HG03039 (cell line): Measurements from ENCODE around the gene C1QL4.

Experiments used
- ATAC-seq: cut with Tn5 transposase; IDR thresholded peaks from one replicate; pipeline ENCODE4 v1.9.1; 2021; ENCODE audit warnings: mild to moderate bottlenecking, moderate library complexity; ENCODE audit not compliant: unreplicated experiment

The C1QL4 gene

DNA sequence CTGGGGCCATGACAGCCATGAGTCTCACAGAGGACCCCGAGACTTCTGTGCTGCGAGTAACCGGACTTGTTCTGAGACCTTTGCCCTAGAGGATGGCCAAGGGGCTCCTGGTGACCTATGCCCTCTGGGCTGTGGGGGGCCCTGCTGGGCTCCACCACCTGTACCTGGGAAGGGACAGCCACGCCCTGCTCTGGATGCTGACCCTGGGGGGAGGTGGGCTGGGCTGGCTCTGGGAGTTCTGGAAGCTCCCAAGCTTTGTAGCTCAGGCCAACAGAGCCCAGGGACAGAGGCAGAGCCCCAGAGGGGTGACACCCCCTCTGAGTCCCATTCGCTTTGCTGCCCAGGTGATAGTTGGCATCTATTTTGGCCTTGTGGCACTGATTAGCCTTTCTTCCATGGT, 11.8 kb upstream of the C1QL4 start:
- ATAC-seq = no peak

DNA sequence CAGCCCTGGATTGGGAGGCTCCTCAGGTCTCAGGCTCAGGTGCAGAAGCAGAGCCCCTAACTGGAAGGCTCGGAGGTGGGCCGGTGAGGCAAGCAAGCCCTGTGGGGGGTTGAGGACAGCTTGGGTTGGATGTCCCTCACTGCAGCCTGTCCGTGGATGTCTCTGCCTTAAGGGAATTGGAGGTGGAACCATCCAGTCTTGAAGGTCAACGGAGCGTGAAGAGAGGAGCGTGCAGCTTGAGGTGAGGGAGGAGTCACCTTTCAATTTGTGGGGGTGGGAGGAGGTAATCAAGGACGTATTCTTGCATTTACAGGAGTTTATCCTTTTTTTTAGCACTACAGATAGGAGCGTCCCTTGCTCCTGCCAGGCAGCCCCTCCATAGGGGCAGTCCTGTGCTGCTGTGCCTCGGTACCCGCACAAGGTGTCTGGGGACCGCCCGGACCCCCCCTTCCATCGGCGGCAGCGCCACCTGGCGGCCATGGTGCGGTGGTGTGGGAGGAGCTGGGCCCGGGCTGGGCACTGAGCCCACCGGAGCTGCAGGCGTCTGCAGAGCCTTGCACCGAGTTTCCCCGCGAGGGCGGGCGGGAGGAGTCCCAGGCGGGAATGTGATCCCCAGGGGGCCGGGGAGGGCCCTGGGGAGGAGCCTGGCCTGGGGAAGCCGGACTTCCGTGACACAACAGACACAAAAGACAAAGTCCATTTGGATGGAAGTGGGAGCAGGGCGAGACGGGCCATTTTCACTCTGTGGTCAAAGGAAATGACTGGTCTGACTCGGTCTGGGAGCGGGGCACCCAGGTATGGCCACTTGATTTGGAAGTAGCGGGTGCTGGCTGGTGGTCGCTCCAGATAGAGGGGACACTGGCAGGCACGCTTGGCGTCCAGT, 10.6 kb upstream of the C1QL4 start:
- ATAC-seq = no peak

DNA sequence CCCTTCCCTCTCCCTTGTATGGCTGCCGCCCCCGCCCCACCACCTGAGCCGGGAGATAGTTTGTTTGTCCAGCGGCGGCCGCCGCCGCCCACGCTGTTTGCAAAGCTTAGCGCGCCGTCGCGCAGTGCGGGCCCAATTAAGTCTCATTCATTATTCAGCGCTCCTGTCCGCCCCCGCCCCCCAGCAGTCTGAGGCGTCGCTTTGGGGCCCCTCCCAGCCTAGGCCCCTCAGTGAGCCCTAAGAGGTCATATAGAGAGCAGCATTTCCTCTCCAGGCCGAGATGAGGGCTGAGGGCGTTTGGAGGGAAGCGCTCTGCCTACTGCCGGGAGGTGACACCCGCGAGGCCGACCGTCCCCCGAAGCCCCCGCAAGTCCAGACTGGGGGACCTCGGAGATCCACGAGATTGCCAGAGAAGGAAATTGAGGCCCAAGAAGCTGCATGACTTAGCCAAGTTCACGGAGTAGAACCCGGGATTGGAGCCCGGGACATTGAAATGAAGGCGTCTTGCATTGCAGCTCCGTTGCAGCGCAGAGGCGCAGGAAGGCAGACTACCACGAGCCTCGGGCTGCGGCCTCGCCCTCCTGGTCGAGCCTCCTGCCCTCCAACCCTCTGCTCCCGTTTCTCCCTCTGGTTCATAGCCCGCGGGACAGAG, 9.8 kb upstream of the C1QL4 start, which contains the start of gene DNAJC22:
Gene DNAJC22 (plus strand): TSS at position 230 of the 652 bp plus-strand sequence. CDS start 1,985 bp downstream, outside the sequence.
- ATAC-seq = no peak

DNA sequence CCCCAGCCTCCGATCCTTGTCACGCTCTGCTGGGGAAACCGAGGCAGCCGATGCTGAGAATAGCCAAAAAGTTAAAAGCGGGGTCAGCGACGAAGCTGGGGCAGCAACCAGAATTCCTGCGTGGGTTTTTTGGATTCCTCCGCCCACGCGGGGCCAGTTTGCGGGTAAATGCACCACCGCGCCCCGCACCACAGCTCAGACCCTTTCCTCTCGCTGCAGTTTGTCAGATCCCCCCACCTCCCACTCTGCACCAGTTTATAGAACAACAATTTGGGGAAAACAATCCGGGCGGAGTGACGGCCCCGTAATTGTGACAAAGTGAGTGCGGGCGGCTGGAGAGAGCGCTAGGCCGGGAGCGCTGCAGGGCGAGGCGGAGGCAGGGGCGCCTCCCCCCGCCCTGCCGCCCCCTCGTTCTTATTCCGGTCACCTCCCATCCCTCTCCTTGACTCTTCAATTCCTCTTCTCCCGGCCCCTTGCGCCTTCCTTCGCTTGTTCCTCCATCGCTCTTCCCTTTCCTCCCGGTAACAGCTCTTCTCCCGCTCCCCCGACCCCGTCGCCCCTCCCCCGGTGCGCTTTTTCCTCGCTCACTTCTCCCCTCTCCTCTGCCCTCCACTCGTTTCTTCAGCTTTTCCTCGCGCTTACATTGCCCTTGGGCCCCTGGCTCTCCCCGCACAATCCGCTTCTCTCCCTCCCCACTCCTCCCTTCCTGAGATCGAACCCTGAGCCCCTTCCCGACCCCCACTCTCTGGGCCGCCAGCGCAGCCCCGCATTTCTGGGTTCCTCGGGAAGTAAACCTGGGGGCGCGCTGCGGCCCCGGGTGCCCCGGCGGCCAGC, 9.1 kb upstream of the C1QL4 start:
- ATAC-seq = no peak

DNA sequence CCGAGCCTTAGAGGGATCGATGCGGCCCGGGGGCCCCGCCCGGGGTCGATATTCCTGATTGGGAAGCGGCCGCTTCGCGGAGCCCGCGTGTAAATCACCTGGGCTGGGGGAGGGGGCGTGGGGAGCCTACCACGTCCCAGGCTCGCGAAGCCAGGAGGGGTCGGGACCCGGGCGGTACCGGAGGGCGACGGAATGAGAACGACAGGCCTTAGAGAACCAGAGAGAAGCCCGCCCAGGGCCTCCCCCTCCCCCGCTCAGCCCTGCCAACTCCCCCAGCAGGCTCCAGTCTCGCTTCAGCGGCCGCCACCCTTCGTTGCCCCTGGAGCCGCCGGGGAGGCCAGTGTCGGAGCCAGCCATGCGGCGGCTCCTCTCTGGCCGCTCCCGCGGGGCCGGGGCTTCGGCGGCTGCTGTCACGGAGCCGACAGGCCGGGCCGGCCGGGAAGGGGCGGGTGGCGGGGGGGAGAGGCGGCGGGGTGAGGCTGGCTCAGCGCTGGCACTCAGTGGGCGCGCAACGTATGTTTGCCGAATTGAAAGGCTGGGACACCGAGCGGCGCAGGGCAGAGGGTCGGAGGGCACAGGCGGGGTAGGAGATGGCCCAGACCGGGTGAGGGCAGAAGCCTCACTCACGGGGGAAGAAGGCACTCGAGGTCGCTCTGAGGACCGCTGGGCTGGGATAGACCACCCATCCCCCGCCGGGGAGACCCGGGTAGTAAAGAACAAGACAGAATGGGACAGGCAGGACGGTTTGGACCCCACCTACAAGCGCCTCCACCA, 8.2 kb upstream of the C1QL4 start:
- no peak for ATAC-seq

DNA sequence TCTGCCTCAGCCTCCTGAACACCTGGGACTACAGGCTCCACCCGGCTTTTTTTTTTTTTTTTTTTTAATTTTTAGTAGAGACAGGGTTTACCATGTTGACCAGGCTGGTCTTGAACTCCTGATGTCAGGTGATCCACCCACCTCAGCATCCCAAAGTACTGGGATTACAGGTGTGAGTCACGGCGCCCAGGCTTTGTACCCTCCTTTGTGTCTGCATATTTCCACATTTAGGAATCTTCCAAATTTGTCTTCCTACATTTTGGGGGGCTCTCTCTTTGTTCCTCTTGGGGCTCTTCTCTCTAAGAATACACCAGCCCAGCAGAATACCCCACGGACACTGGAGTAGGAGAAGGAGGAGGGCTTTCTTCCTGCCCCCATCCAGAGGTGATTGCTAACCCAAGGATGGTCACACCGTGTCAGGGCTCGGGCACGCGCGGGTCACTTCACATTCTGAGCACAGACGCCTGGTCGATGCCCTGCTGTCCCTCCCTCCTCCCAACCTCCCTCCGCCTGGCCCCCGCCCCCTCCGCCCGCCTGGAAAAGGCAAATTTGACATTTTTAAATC, 7.6 kb upstream of the C1QL4 start:
- no peak for ATAC-seq

DNA sequence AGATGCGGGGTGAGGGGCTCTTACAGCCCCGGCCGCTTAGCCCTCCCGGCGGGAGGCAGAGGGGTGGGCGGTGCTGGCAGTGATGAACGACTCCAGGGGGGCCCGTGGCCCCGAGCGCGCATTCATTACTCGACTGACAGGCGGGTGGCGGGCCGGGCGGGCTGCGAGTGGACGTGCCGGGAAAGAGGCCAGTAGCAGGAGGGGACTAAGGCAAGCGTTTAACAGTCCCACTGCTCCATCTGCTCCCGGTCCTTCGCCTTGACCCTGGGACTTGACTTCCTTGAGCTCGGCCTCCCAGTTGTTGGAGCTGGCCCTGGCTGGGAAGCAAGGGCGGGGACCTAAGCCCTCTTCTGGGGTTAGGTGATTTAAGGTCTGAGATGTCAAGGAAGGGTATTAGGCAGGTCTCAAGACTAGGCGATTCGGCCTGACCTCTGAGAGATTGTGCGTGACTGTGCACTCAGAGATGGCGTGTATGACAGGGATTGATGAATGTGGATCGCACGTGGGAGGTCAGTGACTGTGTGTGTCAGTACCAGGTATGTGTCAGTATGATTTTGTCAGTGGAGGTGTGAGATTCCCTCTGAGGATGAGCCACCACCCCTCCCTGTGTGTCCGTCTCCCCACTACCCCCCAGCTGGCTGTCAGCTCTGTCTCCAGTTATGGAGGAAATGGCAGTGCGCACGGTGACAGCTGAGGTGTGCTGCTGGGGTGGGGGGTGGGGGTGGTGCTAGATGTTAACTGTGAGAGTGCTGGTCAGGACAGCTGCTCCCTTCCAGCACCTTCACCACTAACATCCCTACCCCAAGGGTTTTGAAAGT, 6.1 kb upstream of the C1QL4 start:
- no peak for ATAC-seq

DNA sequence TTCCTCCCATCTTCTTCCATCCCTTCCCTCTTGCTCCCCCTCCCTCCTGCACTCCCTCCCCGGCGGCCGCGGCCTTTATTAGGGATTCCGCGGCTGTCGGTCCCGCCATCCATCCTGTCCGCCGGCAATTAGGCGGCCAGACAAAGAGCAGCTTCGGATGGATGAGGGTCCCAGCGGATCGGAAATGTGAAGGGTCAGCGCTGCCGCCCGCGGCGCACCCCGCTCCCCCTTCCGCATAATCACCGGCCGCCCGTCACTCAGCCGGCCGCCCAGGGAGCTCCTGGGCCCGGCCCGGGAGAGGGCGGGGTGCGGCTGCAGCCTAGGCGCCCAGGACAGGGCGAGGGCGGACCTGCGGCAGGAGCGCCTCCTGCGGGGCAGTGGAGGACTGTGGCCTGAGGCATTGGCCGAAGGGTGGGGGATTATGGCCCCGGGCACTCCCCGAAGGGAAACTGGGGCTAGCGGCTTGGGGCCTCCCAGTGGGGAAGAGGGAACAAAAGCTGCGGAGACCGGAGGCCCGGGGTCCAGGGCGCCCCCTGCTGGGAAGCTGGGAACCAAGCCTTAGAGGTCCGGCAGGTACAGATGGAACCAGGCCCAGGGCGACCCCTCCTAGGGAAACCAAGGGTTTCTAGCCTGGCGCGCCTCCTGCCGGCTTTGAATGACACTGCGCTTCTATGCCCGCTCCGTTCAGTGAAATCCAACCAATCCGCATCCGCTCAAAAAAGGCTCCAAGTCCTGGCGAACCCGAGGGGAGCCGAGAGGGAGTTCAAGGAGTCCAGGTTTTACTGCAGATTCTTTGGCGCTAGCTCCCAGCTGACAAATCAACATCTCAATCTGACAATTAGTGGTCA, 5.3 kb upstream of the C1QL4 start:
- ATAC-seq = peak; percentile 63

DNA sequence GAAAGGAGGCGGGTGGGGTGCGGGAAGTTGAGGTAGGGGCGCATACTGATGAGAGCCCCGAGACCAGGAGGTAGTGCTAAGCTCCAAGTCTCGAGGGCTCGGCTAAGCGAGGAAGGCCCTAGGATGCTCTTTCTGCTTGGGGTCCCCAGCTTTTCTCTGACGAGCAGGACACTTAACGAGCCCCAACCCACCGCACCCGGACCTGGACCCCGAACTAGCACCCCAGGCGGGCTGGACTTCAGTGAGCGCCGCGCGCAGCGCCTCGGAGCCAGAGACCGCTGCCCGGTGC, 4.7 kb upstream of the C1QL4 start:
- no peak for ATAC-seq

DNA sequence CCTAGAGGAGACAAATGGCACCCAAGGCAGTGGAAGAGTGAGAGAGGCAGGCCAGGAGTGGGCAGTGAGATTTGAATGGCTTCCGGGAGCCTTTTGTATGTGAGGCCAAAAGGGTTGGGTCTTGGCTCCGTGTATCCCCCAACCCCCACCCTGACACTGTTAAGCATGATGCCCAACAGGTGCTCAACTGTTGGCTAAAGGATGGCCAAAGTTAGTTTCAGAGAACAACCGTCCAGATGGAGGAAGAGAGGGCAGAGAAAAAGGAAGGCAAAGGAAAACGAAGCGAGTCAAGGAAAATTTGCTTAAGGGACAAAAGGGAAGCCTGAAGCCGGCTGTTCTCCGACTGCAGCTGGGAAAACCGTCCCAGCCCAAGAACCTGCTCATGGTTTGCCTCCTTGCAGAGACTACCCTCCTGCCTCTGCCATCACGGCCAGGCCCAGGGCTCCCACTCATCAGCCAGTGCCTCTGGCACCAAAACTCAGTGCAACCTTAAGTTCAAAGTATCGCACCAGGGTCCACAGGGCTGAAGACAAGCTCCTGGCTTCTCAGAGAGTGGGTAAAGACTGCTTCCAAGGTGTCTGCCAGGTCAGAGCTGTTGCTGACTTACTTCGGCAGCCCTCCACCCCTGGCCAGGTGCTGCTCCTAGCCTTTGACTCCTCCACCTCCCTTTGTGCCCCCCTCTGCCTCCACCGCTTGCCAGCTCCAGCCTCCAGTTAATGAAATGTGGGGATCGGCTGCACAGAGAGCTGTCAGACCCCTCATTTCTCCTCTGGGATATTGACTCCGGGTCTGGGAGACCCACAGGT, 4.2 kb upstream of the C1QL4 start:
- no peak for ATAC-seq

DNA sequence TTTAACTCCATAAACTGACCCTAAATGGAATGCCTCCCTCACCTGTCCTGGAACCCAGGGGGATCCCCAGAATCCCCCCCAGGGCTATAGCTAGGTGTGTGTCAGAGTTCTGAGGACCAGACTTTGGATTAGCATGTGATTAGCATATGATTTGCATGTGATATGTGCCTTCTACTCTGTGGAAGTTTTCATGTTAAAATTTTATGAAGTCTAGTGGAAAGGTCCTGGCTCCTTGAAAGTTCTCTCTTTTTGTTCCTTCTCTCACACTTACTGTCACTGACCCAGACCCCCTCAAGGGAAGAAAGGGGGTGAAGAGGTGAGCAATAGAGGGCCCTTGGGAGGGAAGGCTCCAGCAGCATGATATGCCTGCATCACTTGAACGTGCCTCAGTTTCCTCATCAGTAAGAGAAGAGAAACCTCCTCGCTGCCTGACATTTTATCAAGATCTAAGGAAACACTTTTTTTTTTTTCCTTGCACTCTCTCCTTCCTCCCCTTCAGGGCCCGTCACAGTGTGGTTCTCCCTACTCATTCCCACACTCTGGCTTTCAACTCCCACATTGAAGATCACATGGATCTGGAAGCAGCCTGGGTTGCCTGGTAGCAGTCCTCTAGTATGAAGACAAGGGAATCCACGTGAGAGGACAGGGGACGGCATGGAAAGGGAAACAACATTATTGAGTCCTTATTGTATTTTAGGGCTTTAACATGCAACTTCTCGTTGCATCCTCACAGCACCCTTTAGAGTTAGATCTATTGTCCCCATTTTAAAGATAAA, 3.3 kb upstream of the C1QL4 start:
- ATAC-seq = no peak

DNA sequence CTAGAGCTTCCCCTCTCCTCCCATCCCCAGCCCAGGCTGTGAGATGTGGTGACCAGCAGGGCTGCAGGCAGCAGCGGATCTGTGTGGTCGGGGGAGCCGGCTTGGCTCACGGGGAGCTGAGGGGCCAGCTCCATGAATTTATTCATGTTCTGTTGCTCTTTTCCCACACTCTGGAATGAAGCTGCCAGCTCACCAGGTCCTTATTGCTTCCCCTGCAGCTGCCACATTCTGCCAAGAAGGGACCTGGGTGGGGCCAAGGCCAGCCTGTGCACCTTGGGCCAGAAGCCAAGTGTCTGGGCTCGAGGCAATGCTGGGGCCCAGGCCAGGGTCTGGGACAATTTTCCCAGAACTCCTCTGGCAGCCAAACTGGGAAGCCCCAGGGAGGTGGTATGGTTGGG, 2.5 kb upstream of the C1QL4 start:
- no peak for ATAC-seq

DNA sequence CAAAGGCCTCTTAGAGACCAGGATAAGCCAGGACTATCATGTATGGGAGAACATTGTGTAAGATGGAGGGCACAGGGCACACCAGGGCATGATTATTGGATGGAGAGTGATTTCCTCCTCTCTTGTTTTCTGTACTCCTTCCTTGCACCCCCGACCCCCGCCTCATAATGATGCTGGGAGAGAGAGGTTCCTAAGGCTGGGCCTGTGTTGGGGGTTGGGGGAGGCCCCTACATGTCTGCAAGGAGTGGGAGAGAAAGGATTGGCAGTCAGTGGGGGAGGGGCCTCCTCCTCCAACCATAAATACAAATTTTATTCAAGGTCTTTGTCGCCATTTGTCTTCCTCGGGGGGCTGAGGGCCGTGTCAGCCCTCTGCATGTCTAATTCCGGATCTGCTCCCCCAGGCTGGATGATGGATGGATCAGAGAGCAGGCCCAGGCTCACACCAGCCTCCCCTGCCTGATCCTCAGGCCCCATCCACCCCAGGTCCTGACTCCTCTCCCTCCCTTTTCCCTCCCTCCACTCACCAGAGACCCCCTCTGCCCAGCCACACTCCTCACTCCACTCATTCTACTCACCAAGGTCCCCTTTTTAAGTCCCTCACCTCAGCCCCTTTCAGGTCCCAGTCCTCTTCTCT, 2.0 kb upstream of the C1QL4 start:
- no peak for ATAC-seq

DNA sequence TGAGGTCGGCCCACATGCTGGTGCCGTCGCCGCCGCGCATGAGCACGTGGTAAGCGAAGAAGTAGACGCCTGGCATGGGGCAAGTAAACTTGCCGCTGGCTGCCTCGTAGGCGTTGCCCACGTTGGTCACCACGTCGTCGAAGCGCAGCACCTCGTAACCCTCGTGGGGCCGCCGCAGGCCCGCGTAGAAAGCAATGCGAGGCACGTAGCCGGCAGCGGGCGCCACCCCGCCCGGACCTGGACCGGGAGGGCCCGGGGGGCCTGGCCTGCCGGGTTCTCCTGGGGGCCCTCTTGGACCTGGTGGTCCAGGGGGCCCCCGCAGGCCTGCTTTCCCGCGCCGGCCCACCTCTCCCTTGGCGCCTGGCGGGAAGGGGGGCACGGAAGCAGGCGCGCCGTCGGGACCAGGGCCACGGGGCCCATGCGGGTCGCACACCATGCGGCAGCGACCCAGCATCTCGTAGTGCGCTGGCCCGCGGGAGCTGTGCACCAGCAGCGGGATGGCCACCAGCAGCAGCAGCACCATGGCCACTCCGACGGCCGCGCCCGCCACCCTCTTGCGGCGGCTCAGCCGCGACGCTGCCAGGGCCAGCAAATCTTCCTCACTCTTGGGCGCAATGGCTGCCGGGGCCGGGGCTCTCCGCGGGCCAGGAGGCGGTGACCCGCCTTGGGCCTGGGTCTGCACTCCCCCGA, 888 bp downstream of the C1QL4 start:
- ATAC-seq = no peak

DNA sequence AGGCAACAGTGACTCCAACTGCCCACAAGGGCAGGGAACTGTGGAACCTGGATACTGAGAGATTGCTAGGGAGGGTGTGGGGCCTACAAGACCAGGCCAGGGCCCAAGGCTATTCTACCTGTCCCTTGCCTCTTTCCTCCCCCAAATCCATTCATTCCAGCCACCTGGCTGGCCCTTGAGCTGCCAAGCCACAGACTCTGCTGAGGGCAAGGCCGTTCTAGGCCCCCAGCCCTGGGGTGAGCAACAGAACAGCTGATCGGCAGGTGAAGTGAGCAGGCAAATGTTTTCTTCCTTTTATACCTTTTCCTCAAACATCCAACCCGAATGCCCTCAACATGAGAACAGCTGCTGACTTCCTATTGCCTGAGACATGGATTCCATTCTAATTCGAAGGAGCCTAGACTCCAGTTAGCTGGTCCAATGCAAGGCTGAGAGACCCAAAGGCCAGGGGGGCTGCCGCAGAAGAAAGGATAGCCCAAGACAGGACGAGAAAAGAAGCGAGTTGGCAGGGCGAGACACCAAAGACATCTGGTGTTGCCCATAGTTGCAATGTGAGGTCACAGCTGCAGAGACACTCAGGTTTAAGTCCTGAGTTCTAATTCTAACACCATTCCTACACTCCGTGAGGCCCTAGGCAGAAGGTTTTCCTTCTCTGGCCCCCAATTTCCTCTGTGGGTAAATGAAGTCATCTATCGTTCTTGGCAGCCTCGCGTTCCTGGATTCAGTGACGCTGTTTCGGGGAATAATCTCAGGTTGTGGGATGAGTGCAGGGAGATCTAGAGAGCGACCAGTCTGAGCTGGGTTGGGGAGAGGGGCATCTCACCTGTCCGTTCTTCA, 1.7 kb downstream of the C1QL4 start:
- ATAC-seq = no peak
